HepG2 (cell line): ENCODE measurements around the gene ULK3. TPM values are rescaled to one million over a fixed set of nuclear protein-coding genes. Genes with fewer than 3 reads are reported as not detected.

Experiments used
- ARID2 ChIP-seq: sonication (generic); formaldehyde crosslinking; IDR thresholded peaks from 2 replicates; pipeline ENCODE4 v1.8.1; 2022; ENCODE audit warnings: mild to moderate bottlenecking, missing genetic modification reagents, borderline replicate concordance
- ATF1 ChIP-seq: IDR thresholded peaks from 2 replicates; pipeline ENCODE4 v1.6.1; 2016; ENCODE audit warnings: mild to moderate bottlenecking, control low read depth
- BRCA1 ChIP-seq: sonication (generic); formaldehyde crosslinking; IDR thresholded peaks from 2 replicates; pipeline ENCODE4 v1.4.0; 2020; ENCODE audit warnings: missing genetic modification reagents
- HOXA5 ChIP-seq: sonication (generic); formaldehyde crosslinking; IDR thresholded peaks from 2 replicates; pipeline ENCODE4 v1.4.0; 2020; ENCODE audit warnings: missing genetic modification reagents
- JUNB ChIP-seq: sonication (generic); formaldehyde crosslinking; IDR thresholded peaks from 2 replicates; pipeline ENCODE4 v1.8.0; 2022; ENCODE audit warnings: missing genetic modification reagents, mild to moderate bottlenecking, borderline replicate concordance
- KDM5B ChIP-seq: sonication (generic); formaldehyde crosslinking; IDR thresholded peaks from 2 replicates; pipeline ENCODE4 v1.4.0; 2020; ENCODE audit warnings: missing genetic modification reagents, mild to moderate bottlenecking, borderline replicate concordance
- KDM6A ChIP-seq: IDR thresholded peaks from 2 replicates; pipeline ENCODE4 v1.6.1; 2016; ENCODE audit warnings: low read depth
- NFKB2 ChIP-seq: sonication (generic); formaldehyde crosslinking; IDR thresholded peaks from 2 replicates; pipeline ENCODE4 v1.4.0; 2020; ENCODE audit warnings: missing genetic modification reagents, borderline replicate concordance
- NPAS2 ChIP-seq: sonication (generic); formaldehyde crosslinking; IDR thresholded peaks from 2 replicates; pipeline ENCODE4 v1.8.0; 2022; ENCODE audit warnings: mild to moderate bottlenecking, missing genetic modification reagents, borderline replicate concordance
- SIN3A ChIP-seq: IDR thresholded peaks from 2 replicates; pipeline ENCODE4 v1.6.1; 2011; ENCODE audit warnings: low read depth, mild to moderate bottlenecking, control low read depth, low read length, borderline replicate concordance
- TCF12 ChIP-seq, 2 experiments: fragments of 450-650 bp in 1 of 2; sonication (generic) in 1 of 2; formaldehyde crosslinking in 1 of 2; IDR thresholded peaks; 2 replicates each; pipeline versions ENCODE4 v1.6.1 to v1.8.0; 2017 to 2022; ENCODE audit warnings: antibody characterized with exemption in 1 of 2, mild to moderate bottlenecking in 1 of 2, missing genetic modification reagents in 1 of 2, moderate library complexity in 1 of 2
- ZNF564 ChIP-seq: sonication (generic); formaldehyde crosslinking; IDR thresholded peaks from 2 replicates; pipeline ENCODE4 v1.8.1; 2023; ENCODE audit warnings: mild to moderate bottlenecking, missing genetic modification reagents
- ZNF572 ChIP-seq: sonication (generic); formaldehyde crosslinking; IDR thresholded peaks from 2 replicates; pipeline ENCODE4 v1.5.1; 2020; ENCODE audit warnings: mild to moderate bottlenecking, missing genetic modification reagents
- ZNF605 ChIP-seq: sonication (generic); formaldehyde crosslinking; IDR thresholded peaks from 2 replicates; pipeline ENCODE4 v1.8.0; 2022; ENCODE audit warnings: mild to moderate bottlenecking, missing genetic modification reagents
- polyA plus RNA-seq, 8 experiments: library from polyadenylated mRNA; depleted of rRNA in 3 of 8; stranded (reverse) in 7 of 8; unstranded in 1 of 8; fragments of >200 nt; fragmentation: Illumina TruSeq in 4 of 8; extraction: Trizol in 4 of 8; gene quantifications; 2 replicates each; pipeline versions ENCODE4 v1.2.1 to v1.2.3, GENCODE V29; 2011 to 2016; ENCODE audit warnings: low read depth in 4 of 8, missing spikeins in 1 of 8, mixed read lengths in 1 of 8; ENCODE audit not compliant: insufficient read depth in 1 of 8
- total RNA-seq, 5 experiments: library from RNA; depleted of rRNA; stranded (reverse); fragments of >200 nt; fragmentation: Illumina TruSeq; extraction: Trizol; gene quantifications; 2 replicates each; pipeline ENCODE4 v1.2.3, GENCODE V29; 2016; ENCODE audit warnings: low read depth in 1 of 5
- TF ChIP-seq, protein P1 (sequence below), 2 experiments: sonication (generic) in 1 of 2; formaldehyde crosslinking in 1 of 2; IDR thresholded peaks; 2 replicates each; pipeline versions ENCODE4 v1.4.0 to v1.6.1; 2018 to 2020; ENCODE audit warnings: missing genetic modification reagents in 2 of 2, borderline replicate concordance in 1 of 2, low read depth in 1 of 2, mild to moderate bottlenecking in 1 of 2, missing biosample characterization in 1 of 2
- TF ChIP-seq, protein P2 (sequence below): IDR thresholded peaks from 2 replicates; pipeline ENCODE4 v1.6.1; 2012; ENCODE audit warnings: low read depth, low read length, improper control_type of control experiment
- TF ChIP-seq, protein P3 (sequence below): sonication (generic); formaldehyde crosslinking; IDR thresholded peaks from 2 replicates; pipeline ENCODE4 v1.5.1; 2020; ENCODE audit warnings: missing genetic modification reagents, mild to moderate bottlenecking, borderline replicate concordance
- TF ChIP-seq, protein P4 (sequence below): sonication (generic); IDR thresholded peaks from 2 replicates; pipeline ENCODE4 v1.6.1; 2016; ENCODE audit warnings: low read depth, borderline replicate concordance
- TF ChIP-seq, protein P5 (sequence below): IDR thresholded peaks from 2 replicates; pipeline ENCODE4 v1.6.1; 2016; ENCODE audit warnings: missing genetic modification reagents, missing compliant biosample characterization

ULK3 gene
- total and polyA plus RNA-seq, 2 of the 13 experiments (the other 11 are each of a cell fraction or from before 2014, with no cell fraction given) = 15.2 to 23.7 TPM

DNA sequence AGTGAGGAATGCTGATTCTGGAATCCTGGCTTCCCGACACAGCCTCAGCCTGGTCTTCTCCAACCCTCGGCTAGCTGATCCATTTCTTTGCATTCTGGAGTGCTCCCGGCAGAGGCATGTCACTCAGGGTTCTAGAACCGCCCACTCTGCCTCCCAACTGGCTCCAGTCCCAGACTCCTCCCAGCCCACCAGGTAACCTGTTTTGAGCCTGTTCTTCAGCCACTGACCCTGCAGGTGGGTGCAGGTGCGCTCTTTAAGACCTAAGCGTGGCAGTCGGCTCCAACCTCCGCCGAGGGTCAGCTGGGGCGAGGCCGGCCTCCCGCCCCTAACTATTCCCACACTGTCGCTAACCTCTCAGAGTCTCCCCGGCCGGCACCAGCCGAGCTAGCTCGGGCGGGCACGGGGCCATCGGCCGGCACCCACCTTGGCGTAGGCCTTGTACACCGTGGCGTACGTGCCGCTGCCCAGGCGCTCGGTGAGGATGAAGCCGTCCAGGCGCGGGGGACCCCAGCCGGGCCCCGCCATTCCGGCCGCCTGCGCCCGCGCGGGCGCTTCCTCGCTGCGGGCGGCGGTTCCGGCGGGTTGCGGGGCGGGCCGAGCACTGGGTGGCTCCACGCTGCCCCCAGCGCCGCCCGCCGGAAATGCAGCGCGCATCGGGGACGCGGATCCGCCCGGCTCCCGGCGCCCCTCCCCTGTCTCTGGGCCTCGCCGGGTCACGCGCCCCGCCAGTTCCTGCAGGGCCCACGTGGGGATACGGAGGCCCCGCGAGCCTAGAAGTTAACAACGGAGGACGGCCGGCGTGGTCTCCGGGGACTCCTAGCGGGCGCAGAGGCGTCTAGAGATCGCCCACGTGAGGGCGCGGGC, at the start of gene ULK3 (continued):
- peak; percentile 52; the same call in 1 of the 2 replicates for TF ChIP-seq ARID2 (CRISPR knock-in tag)
- TF ChIP-seq KDM5B (CRISPR knock-in tag) = no peak; the same call in 1 of the 2 replicates
- 0 out of 2 replicates have a peak, but pooled peaks have one; percentile 38 for TF ChIP-seq BRCA1 (CRISPR knock-in tag)
- TF ChIP-seq ZNF605 (CRISPR knock-in tag) = no peak
- no peak for TF ChIP-seq NPAS2 (CRISPR knock-in tag)
- TF ChIP-seq NFKB2 = no peak
- TF ChIP-seq, protein P1, sequence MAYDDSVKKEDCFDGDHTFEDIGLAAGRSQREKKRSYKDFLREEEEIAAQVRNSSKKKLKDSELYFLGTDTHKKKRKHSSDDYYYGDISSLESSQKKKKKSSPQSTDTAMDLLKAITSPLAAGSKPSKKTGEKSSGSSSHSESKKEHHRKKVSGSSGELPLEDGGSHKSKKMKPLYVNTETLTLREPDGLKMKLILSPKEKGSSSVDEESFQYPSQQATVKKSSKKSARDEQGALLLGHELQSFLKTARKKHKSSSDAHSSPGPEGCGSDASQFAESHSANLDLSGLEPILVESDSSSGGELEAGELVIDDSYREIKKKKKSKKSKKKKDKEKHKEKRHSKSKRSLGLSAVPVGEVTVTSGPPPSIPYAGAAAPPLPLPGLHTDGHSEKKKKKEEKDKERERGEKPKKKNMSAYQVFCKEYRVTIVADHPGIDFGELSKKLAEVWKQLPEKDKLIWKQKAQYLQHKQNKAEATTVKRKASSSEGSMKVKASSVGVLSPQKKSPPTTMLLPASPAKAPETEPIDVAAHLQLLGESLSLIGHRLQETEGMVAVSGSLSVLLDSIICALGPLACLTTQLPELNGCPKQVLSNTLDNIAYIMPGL (CRISPR knock-in tag; IDR thresholded peaks at IDR 0.05; ENCODE audit: borderline replicate concordance in 1 of 2, low read depth in 1 of 2) = peak; percentile 45 to 67; a peak in 3 of 4 replicates
- no peak for TF ChIP-seq ATF1 (CRISPR knock-in tag)
- no peak for TF ChIP-seq KDM6A
- TF ChIP-seq, protein P2, sequence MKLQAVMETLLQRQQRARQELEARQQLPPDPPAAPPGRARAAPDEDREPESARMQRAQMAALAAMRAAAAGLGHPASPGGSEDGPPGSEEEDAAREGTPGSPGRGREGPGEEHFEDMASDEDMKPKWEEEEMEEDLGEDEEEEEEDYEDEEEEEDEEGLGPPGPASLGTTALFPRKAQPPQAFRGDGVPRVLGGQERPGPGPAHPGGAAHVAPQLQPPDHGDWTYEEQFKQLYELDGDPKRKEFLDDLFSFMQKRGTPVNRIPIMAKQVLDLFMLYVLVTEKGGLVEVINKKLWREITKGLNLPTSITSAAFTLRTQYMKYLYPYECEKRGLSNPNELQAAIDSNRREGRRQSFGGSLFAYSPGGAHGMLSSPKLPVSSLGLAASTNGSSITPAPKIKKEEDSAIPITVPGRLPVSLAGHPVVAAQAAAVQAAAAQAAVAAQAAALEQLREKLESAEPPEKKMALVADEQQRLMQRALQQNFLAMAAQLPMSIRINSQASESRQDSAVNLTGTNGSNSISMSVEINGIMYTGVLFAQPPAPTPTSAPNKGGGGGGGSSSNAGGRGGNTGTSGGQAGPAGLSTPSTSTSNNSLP = no peak
- TF ChIP-seq ZNF564 (CRISPR knock-in tag) = peak; percentile 46; the same call in 1 of the 2 replicates
- peak; percentile 68; the same call in 1 of the 2 replicates for TF ChIP-seq SIN3A
- TF ChIP-seq, protein P3, sequence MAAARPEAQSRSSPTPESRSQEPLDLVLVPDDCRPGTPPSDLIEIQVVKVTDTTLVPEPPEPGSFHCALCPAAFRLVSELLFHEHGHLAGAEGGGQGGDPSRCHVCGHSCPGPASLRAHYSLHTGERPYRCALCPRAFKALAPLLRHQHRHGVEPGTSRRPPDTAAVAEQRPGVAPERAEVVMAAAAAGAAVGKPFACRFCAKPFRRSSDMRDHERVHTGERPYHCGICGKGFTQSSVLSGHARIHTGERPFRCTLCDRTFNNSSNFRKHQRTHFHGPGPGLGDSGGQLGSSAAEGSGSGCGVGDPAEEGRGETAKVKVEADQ = peak; percentile 57; the same call in 1 of the 2 replicates
- TF ChIP-seq, protein P4, sequence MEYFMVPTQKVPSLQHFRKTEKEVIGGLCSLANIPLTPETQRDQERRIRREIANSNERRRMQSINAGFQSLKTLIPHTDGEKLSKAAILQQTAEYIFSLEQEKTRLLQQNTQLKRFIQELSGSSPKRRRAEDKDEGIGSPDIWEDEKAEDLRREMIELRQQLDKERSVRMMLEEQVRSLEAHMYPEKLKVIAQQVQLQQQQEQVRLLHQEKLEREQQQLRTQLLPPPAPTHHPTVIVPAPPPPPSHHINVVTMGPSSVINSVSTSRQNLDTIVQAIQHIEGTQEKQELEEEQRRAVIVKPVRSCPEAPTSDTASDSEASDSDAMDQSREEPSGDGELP = peak; percentile 39; the same call in 1 of the 2 replicates
- TF ChIP-seq JUNB (CRISPR knock-in tag) = no peak
- no peak for TF ChIP-seq TCF12 (IDR thresholded peaks at IDR 0.05)
- no peak for TF ChIP-seq TCF12 (CRISPR knock-in tag; IDR thresholded peaks at IDR 0.05)
- TF ChIP-seq, protein P5, sequence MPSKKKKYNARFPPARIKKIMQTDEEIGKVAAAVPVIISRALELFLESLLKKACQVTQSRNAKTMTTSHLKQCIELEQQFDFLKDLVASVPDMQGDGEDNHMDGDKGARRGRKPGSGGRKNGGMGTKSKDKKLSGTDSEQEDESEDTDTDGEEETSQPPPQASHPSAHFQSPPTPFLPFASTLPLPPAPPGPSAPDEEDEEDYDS (CRISPR knock-in tag) = no peak; the same call in 1 of the 2 replicates
- TF ChIP-seq ZNF572 (CRISPR knock-in tag) = no peak
- no peak for TF ChIP-seq HOXA5 (CRISPR knock-in tag)
